ENCODE results near the gene RUBCN. TPM values are rescaled to one million over a fixed set of nuclear protein-coding genes. Genes with fewer than 3 reads are reported as not detected.
A peak's percentile ranks its signal among the peaks of the same experiment; 100 is the strongest.

RUBCN gene
- total and polyA plus RNA-seq, 2 donors (not counting 1 experiment from before 2014, with no cell fraction given), result 57.3 to 423 TPM

DNA sequence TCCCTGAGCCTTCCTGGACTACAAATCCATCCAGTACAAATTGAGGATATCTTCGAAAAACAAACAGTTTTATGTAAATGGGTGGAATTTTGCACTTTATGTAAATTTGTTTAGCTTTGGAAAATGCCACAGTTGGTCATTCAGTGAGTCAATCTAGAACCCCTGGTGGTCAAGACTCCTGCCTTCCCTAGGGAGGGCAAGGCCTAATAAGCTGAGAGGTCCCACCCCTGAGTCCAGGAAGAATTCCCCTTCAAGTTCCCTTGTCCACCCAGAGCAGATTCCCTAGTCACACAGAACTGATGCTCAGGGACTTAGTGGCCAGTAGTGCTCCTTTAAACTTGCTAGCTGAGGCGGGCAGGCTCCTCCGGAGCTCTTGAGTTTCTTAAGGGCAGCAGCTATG, 6.1 kb upstream of the RUBCN start:
- no peak overlapping the region for H3K4me3 ChIP-seq (ENCODE audit: control extremely low read depth in 1 of 5, extremely low read depth in 1 of 5, insufficient read depth in 1 of 5, low read depth in 2 of 5, low read length in 4 of 5)
- WGBS (ENCODE audit: insufficient coverage), result 97% methylated on average over 2 of the region's 3 CpGs
- peaks cover 8% of the 10 kb centered on the region for H3K4me1 Mint-ChIP-seq
- H3K9ac ChIP-seq (ENCODE audit: low read length), result no peak overlapping the region
- H3K27me3 Mint-ChIP-seq, result no peaks in the 10 kb centered on the region
- H3K4me3 Mint-ChIP-seq, result no peak overlapping the region
- ChIA-PET CTCF (no interaction called here), POLR2A (no interaction called here)
- TF ChIP-seq, protein P1, sequence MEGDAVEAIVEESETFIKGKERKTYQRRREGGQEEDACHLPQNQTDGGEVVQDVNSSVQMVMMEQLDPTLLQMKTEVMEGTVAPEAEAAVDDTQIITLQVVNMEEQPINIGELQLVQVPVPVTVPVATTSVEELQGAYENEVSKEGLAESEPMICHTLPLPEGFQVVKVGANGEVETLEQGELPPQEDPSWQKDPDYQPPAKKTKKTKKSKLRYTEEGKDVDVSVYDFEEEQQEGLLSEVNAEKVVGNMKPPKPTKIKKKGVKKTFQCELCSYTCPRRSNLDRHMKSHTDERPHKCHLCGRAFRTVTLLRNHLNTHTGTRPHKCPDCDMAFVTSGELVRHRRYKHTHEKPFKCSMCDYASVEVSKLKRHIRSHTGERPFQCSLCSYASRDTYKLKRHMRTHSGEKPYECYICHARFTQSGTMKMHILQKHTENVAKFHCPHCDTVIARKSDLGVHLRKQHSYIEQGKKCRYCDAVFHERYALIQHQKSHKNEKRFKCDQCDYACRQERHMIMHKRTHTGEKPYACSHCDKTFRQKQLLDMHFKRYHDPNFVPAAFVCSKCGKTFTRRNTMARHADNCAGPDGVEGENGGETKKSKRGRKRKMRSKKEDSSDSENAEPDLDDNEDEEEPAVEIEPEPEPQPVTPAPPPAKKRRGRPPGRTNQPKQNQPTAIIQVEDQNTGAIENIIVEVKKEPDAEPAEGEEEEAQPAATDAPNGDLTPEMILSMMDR (IDR thresholded peaks at IDR 0.05), result no peak
- TF ChIP-seq EZH2 (IDR thresholded peaks at IDR 0.05; ENCODE audit: borderline replicate concordance, insufficient read depth, low read depth, low read length, poor library complexity, severe bottlenecking), result no peak
- ATAC-seq (ENCODE audit: low read depth) (no peak), DNase-seq (no peak)
- no peaks in the 10 kb centered on the region for H3K79me2 ChIP-seq (ENCODE audit: control insufficient read depth, insufficient read depth, low read length)
- no peak overlapping the region for H2AFZ ChIP-seq (ENCODE audit: insufficient read depth, low read depth, low read length, poor library complexity, severe bottlenecking)
- H4K20me1 ChIP-seq (ENCODE audit: control insufficient read depth, insufficient read depth, low read length, poor library complexity, severe bottlenecking), result no peaks in the 10 kb centered on the region
- no peak overlapping the region for H3K27ac Mint-ChIP-seq
- H3K27ac ChIP-seq (ENCODE audit: low read length in 2 of 2), result no peak overlapping the region
- no peaks in the 10 kb centered on the region for H3K27me3 ChIP-seq (replicated peaks in 1 of 4; ENCODE audit: control extremely low read depth in 1 of 4, control insufficient read depth in 3 of 4, insufficient read depth in 4 of 4, low read length in 3 of 4)
- H3K9me3 Mint-ChIP-seq (ENCODE audit: insufficient read depth), result no peaks in the 10 kb centered on the region
- intact Hi-C loops (cut with micrococcal nuclease), result no loop called here
- peaks cover 0 to 1% (median 0%) of the 10 kb centered on the region in 3 donors for H3K9me3 ChIP-seq (ENCODE audit: control extremely low read depth in 1 of 3, control insufficient read depth in 2 of 3, insufficient read depth in 1 of 3, low read length in 2 of 3)
- no peak overlapping the region for H3K4me2 ChIP-seq (replicated peaks; ENCODE audit: low read depth, low read length, poor library complexity, severe bottlenecking)
- H3K36me3 ChIP-seq (replicated peaks in 1 of 2; ENCODE audit: control extremely low read depth in 1 of 2, control insufficient read depth in 1 of 2, extremely low read depth in 1 of 2, insufficient read depth in 2 of 2, low read length in 1 of 2), result no peaks in the 10 kb centered on the region
- peaks cover 1 to 3% of the 10 kb centered on the region in 2 donors for H3K4me1 ChIP-seq (ENCODE audit: control insufficient read depth in 2 of 2, insufficient read depth in 2 of 2, low read length in 2 of 2)

DNA sequence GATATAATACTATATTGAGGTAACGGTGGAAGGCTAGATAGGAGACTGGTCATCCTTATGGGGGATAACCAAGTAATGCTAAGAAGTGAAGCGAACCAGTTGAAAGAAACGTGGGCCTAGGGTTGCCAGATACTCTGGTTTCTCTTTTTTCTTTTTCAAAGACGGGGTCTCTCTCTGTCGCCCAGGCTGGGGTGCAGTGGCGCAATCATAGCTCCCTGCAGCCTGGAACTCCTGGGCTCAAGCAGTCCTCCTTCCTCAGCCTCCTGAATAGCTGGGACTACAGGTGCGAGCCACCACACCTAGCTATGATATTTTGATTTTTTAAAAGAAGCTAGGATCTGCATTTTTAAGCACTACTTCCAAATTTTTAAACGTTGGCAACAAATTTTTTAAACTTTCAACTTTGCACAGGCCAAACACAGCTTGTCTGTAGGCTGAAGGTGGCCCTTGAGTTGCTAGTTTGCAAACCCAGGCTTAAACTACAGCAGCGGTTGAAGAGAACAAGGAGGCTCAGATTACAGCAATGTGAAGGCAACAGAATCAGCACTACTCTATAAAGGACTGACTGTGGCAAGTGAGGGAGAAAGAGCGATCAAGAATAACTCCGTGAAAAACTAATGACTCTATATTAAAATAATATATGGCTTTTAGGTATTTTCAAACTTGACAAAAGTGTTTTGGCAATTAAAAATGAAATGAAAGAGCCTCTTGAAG, 1.2 kb upstream of the RUBCN start:
- CTCF ChIA-PET, result interaction anchor here (1.1 to 3.4 kb wide), 3 partner anchors 8 to 12 kb away, joined by 3 to 11 read pairs (median 3); no protein-coding TSS in a partner anchor
- intact Hi-C loops (cut with micrococcal nuclease), result loop anchor here (2.0 kb wide), 1 partner anchor 439 kb away; the partner anchor contains the start of gene DLG1
- peaks cover 40% of the 10 kb centered on the region for H3K4me1 Mint-ChIP-seq
- Histone ChIP-seq H3K4me1 (ENCODE audit: control insufficient read depth in 2 of 2, insufficient read depth in 2 of 2, low read length in 2 of 2) (peaks cover 38 to 39% of the 10 kb centered on the region in 2 donors), H3K36me3 (replicated peaks in 1 of 2; ENCODE audit: control extremely low read depth in 1 of 2, control insufficient read depth in 1 of 2, extremely low read depth in 1 of 2, insufficient read depth in 2 of 2, low read length in 1 of 2) (peaks cover 1 to 2% of the 10 kb centered on the region in 2 experiments), H3K27me3 (replicated peaks in 1 of 4; ENCODE audit: control extremely low read depth in 1 of 4, control insufficient read depth in 3 of 4, insufficient read depth in 4 of 4, low read length in 3 of 4) (no peaks in the 10 kb centered on the region), H3K9ac (ENCODE audit: low read length) (peak overlapping the region; percentile 76), H3K4me3 (ENCODE audit: control extremely low read depth in 1 of 5, extremely low read depth in 1 of 5, insufficient read depth in 1 of 5, low read depth in 2 of 5, low read length in 4 of 5) (peak overlapping the region in 4 of 5 experiments; percentile 73 to 93 (median 89)), H3K9me3 (ENCODE audit: control extremely low read depth in 1 of 3, control insufficient read depth in 2 of 3, insufficient read depth in 1 of 3, low read length in 2 of 3) (no peaks in the 10 kb centered on the region), H2AFZ (ENCODE audit: insufficient read depth, low read depth, low read length, poor library complexity, severe bottlenecking) (peak overlapping the region; percentile 96), H3K79me2 (ENCODE audit: control insufficient read depth, insufficient read depth, low read length) (peaks cover 34% of the 10 kb centered on the region), H3K4me2 (replicated peaks; ENCODE audit: low read depth, low read length, poor library complexity, severe bottlenecking) (peak overlapping the region; percentile 94), H4K20me1 (ENCODE audit: control insufficient read depth, insufficient read depth, low read length, poor library complexity, severe bottlenecking) (peaks cover 5% of the 10 kb centered on the region), H3K27ac (ENCODE audit: low read length in 2 of 2) (peak overlapping the region; percentile 76 to 95)
- TF ChIP-seq, protein P1 (IDR thresholded peaks at IDR 0.05), result no peak
- TF ChIP-seq EZH2 (IDR thresholded peaks at IDR 0.05; ENCODE audit: borderline replicate concordance, insufficient read depth, low read depth, low read length, poor library complexity, severe bottlenecking), result no peak
- H3K27ac Mint-ChIP-seq, result peak overlapping the region; percentile 99
- no peaks in the 10 kb centered on the region for H3K27me3 Mint-ChIP-seq
- DNase-seq (no peak), ATAC-seq (ENCODE audit: low read depth) (no peak)
- H3K9me3 Mint-ChIP-seq (ENCODE audit: insufficient read depth), result no peaks in the 10 kb centered on the region
- POLR2A ChIA-PET, result interaction anchor here (2.7 kb wide), 1 partner anchor 11 kb away, joined by 12 read pairs; the partner anchor contains the start of gene FYTTD1
- peak overlapping the region; percentile 100 for H3K4me3 Mint-ChIP-seq
- 77% methylated on average over 7 of the region's 11 CpGs for WGBS (ENCODE audit: insufficient coverage)
